ENCODE results near the gene LGMN.

LGMN gene

GRCh38 chr14:92670643-92671366 lies 77.6 kb downstream of the LGMN start:
- DNase-seq, result no peak

DNA sequence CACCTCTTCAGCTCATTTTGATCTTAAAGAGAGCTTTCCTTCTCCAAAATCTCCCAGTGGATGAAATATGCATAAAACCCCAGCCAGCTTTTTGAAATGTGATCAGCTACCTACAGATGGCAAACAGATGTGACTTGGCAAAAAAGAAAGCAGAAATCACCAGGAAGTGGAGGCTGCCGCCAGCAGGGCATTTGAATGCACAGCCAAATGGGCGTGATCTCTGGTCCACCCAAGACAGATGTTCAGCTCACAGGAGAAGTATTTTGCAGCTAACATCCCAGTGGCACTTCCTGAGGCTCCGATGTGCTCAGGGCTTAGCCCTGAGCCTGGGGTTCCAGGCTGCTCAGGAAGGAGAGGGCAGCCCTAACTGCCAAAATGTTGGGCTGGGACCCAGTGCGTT lies 78.3 kb downstream of the LGMN start:
- DNase-seq, result no peak

DNA sequence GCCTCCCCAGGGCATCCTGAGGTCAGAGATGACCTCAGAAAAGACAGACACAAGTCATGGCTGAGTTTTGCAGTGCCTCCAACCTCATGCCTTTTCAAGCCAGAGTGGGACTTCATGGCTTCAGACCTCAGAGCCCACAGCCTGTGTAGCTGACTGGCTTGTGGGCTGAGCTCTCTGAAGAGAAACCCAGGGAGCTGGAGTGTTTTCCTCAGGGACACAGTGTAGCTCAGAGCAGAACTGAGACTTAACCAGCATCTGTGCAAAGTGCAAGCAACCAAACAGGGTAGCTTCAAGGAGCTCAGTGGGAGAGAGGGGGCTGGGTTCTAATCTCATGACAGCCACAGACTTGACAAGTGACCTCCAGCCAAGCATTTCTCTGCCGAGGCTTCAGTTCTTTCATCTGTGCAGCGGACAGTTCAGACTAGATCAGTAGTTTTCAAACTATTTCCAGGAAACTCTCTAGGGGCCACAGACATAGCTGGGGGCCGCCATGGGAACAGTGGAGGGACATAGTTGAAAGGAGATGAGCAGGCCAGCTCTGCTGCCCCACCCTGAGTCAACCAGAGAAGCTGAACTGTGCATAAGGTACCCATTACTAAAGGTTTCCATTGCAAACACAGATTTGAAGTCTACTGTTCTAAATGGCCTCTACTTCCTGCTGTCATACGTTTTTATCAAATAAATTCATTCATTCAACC lies 80.0 kb downstream of the LGMN start:
- DNase-seq, result no peak

- DNase-seq, result no peak
These were observed 82.2 kb downstream of the LGMN start for GRCh38 chr14:92666251-92666650.

GRCh38 chr14:92665661-92666110 lies 82.7 kb downstream of the LGMN start:
- no peak for DNase-seq

DNA sequence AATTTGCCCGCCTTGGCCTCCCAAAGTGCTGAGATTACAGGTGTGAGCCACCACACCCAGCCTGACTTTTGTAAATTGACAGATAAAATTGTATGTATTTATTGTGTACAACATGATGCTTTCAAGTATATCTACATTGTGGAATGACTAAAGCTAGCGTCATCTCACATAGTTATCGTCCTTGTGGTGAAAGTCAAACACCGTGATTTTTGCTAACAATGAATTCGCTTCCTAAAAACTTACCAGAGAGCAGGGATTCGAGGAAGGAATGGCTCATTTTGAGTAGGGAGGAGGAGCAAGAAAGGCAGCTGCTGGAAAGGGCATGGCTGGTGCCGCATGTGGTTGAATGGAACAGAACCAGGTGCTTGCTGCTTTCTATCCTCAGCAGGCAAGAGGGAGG lies 85.4 kb downstream of the LGMN start:
- DNase-seq, result no peak

- DNase-seq, result no peak
These were observed 87.9 kb downstream of the LGMN start for GRCh38 chr14:92660571-92660970.

DNA sequence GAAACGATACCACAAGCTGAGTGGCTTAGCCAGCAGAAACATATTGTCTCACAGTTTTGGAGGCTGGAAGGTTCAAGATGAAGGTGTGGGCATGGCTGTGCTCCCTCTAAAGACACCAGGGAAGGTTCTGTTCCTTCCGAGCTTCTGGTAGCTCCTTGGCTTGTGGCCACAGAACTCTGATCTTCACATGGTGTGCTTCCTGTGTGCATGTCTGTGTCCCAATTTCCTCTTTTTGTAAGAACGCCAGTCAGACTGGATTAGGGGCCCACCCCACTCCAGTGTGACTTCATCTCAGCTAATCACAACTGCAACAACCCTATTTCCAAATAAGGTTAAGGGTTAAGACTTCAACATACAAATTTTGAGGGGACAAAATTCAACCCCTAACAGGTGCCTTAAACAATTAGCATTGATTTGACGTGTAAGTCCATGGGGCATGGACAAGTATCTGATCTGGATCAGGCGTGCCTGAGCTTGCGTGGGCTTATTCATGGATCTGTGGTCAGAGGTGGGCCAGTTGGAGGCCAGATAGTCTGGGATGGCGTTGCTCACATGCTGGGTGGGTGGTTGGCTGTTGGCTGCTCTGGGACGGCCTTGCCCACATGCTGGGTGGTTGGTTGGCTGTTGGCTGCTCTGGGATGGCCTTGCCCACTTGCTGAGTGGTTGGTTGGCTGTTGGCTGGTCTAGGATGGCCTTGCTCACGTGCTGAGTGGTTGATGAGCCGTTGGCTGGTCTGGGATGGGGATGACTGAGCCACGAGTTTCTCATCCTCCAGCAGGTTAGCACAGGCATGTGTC lies 88.5 kb downstream of the LGMN start:
- DNase-seq, result no peak

DNA sequence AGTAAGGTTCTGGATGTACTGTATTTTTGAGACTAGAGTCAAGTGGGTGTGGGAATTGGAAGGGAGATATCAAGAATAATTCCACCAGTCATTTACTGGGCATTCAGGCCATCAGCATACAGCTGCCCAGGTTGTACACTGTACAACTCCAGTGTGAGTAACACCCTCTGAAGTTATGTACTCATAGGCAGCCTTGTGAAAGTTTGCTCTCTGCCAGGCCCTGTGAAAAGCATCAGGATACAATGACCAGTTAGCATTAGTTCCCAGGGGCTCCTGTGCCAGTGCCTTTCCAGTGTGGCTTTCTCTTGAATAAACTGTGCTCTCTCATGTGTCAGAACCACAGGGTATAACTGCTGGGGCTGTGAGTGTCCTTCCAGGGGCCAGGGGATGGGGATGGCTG lies 89.7 kb downstream of the LGMN start:
- no peak for DNase-seq

DNA sequence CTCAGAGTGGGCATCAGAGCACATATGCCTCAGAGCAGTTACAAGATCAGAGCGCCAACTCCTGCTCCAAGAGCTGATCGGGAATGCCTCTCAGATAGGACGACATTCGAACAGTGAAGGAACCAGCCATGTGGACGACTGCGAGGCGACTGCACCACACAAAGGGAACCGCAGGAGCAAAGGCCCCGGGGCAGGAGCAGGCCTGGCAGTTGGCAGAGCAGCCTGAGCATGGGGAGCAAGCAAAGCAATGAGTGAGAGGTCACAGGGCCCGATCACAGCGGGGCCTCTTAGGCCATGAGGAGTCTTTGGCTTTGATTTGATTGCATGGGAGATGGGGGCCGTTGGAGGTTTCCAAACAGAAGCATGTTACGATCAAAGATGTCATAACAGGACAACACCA lies 90.3 kb downstream of the LGMN start:
- DNase-seq, result no peak

- DNase-seq, result no peak
These were observed 90.8 kb downstream of the LGMN start for GRCh38 chr14:92657457-92658142.

- no peak for DNase-seq
These were observed 91.9 kb downstream of the LGMN start for GRCh38 chr14:92656306-92657081.

DNA sequence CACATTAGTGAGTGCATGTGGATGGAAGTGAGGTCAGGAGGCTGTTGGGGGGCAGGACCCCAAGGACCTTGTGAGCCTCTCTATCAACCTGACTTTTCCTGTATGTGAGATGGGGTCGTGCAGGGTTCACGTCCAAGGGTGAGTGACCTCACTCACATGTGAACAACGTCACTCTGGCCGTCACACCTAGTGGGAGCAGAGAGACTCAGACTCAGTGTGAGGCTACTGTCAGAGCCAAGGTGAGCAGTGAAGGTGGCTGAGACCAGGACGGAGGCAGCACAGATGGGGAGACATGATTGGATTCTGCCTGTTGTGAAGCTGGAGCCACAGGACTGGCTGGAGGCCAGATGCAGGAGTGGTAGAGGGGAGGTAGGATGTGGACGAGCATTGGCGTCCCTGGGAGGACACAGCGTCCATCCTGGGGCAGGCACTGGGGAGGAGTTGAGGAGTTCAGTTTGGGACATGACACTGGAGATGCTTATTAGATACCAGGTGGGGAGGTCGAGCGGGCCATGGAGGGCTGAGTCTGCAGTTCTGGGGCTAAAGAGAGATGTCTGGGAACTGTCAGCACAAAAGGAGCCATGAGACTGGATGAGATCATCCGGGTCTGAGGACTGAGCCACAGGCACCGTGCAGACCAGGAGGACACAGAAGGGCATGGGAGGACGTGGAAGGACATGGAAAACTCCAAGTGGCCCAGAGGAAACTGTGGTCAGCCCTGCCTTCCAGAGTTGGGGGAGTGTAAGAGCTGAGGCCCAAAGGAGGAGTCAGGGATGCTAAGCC lies 92.8 kb downstream of the LGMN start:
- DNase-seq, result no peak

DNA sequence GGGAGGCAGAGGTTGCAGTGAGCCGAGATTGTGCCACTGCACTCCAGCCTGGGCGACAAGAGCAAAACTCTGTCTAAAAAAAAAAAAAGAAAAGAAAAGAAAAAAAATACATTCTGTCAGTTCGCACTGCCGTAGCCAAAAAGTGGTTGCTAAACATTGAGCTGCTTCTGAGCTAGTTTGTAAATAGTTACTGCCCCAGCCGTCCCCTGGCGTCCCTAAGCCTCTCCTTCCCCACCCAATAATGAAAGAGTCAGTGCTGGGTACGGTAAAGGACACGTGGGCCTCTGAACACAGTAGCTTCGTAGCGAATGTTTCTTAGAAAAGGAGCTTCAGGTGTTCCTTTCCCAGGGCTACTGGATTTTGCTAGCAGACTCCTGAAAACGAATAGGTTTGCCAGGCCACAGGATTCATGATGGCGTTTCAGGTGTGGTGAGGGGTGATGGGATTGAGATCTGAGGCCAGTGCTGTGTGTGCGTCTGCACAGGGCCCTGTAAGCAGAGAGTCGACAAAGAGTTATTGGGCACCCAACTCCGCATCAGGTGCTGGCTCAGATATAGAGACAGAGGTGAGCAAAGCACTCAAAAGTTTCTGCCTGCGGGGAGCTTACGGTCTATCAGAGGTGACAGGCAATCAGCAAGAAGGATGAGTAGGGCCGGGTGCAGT lies 94.1 kb downstream of the LGMN start:
- DNase-seq, result no peak
